ENCODE data around the gene ZSCAN22.
A peak's percentile ranks its signal among the peaks of the same experiment; 100 is the strongest.
"Not testable (repeated sequence)": the region's sequence is repeated elsewhere in the genome, so short reads cannot be mapped to it uniquely, and the experiment has no call there.

The ZSCAN22 gene

DNA sequence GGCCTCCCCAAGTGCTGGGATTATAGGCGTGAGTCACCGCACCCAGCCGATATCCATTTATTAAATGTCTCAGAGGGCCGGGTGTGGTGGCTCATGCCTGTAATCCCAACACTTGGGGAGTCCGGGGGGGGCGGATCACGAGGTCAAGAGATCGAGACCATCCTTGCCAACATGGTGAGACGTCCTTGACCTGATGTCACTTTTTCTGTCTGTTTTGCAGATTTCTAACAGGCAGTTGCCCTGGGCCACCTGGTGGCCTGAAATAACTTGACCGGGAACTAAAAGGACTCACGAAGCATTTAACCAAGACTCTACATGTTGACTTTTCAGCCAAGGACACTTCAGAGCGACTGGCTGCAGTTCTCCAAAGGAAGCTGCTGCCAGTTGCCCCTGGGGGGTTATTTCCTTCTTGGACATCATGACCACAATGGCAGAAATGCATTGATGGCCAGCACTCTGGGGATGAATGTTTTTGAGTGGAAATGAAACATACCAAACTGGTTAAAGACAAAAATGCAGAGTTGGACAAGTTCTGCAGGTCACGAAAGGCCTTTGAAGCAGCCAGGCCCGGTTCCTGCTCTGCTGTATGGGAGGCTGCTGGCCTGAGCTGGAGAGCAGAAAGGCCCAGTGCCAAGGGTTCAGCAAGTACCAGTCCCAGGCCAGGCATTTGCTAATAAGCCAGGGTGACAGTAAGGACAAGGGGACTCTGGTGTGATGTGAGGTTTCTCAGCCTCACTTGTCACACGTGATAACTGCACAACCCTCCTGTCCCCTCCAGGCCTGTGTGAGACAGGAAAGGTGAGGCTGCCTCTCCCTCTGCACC, 45.7 kb downstream of the ZSCAN22 start:
- DNase-seq (ENCODE audit: low read depth in 2 of 2) = no peak

DNA sequence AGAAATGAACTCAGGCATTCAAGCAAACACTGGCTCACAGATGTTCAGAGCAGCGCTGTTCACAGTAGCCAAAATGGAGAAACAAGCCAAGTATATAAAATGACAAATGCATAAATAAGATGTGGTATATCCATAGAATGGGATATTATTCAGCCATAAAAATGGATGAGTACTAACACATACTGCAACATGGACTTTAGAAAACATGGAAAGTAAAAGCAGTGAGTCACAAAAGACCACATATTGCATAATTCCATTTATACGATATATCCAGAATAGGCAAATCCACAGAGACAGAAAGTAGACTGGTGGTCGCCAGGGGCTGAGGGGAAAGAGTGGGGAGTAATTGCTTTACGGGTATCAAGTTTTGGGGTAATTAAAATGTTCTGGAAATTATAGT, 47.4 kb downstream of the ZSCAN22 start:
- no peak for DNase-seq (ENCODE audit: low read depth in 2 of 2)

DNA sequence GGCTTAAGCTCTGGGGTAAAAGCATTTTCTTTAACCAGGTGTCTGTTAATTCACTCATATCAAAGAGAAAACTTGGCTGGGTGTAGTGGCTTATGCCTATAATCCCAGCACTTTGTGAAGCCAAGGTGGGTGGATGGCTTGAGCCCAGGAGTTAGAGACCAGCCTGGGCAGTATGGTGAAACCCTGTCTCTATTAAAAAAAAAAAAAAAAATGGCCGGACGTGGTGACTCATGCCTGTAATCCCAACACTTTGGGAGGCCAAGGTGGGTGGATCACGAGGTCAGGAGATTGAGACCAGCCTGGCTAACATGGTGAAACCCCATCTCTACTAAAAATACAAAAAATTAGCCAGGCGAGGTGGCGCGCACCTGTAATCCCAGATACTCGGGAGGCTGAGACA, 49.9 kb downstream of the ZSCAN22 start:
- not testable (repeated sequence) for DNase-seq (ENCODE audit: low read depth in 2 of 2)

DNA sequence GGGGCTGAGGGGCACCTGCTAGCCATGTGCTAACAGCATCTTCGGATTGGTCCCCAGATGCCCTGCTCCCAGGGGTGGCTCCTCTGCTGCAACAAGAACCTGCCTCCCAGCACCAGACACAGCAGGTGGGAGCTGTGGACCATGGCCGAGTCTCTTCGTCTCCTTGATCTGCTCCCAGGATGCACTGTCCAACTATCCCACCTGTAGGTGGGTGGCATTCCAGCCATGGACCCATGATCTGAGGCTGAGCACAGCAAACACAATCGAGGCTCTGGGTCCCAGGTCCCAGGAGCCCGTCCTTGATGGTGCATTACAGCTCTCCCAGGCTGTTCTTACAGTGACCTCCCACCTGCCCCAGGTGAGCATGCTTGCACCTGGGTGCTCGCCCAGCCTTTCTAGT, 52.5 kb downstream of the ZSCAN22 start:
- no peak for DNase-seq (ENCODE audit: low read depth in 2 of 2)

DNA sequence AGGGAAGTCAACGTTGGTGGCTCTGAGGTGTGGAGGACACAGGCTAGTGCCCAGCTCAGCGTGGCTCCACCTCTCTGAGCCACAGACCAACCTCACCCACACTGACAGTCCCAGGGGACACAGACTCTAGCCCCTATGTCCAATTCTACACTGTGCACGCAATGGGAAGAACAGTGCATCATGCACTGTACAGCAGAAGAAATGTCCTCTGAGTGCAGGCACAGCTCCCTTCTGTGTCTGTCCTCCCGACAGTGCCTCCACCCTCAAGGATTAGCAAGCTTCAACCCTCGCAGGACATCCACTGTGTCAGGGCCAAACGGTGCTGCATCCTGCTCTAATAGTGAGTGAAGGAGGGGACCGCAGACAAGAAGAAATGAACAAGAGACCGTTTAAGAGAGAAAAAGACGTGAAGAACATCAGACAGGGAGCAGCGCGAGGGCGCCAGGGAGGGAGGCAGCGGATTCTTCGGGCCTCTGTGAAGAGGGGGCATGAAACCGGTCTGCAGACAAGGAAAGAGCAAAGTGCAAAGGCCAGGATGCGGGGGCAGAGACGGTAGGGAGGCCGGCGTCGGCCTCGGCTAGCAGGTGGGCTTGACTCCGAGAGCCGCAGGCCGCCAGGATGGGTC, 53.4 kb downstream of the ZSCAN22 start:
- no peak for DNase-seq (ENCODE audit: low read depth in 2 of 2)

DNA sequence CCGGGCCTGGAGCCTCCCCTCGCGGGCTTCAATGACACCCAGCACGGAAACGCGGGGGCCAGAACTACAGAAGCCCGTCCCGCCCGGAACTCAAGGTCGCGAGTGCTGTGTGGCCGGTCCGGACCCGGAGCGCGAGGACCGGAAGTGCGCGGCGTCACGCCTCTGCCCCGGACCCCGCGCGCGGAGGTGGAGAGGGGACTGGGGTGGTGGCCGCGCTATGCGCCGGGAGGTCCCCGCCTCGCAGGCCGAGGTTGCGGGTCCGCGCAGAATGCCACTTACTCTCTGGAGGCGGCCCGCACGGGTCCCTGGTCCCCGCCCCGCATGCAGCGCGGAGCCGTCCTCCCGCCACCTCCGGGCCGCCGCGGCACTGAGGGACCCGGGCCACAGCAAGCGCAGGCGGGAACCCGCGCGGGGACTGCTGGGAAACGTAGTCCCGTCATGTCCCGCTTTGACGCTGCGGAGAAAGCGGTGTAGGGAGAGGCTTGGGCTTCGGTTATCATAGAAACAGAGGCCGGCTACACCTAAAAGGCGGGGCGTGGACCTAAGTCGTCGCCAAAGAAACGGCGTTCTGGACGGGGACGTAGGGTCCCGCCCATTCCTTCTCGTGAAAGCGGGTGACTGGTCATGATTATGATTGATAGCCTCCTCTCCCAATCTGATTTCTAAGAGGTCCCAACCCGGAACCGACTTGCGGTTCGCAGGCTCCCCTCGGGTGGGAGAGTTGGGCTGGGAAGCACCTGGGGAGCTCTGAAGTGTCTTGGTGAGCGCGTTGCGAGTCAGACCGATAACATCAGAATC, 54.1 kb downstream of the ZSCAN22 start, which contains the start of gene ZNF837:
Gene ZNF837, minus strand, starts transcription at position 369 of the 798 bp plus-strand sequence. CDS start 11,698 bp downstream, outside the sequence.
- peak; percentile 90 to 99 for DNase-seq (ENCODE audit: low read depth in 2 of 2)

DNA sequence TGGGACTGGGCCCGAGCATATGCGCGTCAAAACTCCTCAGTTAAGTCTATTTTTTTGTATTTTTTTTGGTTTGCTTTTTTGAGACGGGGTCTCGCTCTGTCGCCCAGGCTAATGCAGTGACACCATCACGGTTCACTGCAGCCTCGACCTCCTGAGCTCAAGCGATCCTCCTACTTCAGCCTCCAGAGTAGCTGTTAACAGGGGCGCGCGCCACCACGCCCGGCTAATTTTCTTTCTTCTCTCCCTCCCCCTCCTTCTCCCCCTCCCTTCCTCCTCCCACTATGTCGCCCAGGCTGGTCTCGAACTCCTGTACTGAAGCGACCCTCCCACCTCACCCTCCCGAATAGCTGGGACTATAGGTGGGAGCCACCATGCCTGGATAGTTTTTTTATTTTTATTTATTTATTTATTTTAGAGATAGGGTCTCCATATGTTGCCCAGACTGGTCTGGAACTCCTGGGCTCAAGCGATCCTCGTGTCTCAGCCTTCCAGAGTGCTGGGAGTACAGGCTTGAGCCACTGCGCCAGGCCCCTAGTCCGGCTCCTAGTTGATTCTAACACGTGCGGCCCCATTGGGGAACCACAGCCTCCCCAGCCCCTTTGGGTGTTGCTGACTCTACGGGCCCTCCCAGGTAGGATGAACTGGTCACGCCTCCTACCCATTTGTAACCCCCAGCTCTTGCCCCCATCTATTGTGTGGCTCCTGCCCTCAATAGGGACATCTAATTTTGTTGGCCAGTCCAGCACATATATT, 54.8 kb downstream of the ZSCAN22 start:
- DNase-seq (ENCODE audit: low read depth in 2 of 2) = no peak

DNA sequence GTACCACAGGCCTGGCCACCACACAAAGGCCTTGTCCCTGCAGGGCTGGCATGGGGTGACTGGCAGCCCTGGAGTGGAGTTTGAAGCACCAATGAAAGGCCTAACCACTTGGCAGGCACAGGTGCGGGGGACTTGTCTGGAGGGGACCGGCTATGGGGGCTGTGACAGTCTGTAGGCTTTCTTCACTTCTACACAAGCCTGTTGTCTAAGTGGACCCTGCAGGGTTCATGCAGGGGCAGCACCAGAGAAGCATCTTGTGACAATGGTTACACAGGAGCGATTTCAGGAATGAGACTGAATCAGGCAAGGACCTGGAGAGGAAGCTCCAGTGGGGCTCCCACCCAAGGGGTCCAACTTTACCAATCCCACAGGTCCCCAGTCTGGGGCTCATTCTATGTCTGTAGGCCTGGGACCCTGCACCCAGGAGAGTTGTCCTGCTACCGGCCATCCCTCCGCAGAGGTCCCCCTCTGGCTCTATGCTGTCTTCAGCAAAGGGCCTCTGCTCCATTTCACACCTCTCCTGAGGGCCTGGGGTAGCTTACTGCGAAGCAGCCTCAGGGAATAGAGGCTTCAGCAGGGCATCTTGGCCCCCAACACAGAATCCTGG, 56.3 kb downstream of the ZSCAN22 start:
- DNase-seq (ENCODE audit: low read depth in 2 of 2) = no peak

DNA sequence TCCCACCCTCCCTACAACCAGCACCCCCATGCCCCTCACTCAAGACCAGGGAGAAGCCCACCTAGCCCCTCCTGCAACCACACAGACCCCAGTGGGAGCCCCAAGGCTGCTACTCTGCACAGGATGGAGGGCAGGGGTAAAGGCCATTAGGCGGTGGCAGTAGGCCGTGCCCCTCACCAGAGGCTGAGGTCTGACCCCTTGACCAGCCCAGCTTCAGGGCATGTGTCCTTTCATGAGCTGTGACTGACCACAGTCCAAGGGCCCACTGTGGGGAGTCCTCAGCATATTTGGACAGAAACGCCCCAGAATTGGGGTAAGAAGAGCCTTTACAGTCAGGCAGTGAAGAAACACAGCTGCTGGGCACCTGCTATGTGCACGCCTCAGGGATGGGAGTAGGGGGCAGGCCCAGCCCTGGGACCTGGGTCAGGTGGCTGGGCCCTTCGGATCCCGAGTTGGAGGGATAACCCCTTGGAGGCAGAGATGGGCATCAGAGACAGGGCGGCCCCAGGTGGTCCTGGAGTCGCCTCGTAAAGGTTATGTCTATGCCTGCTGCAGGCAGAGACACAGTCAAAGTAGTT, 58.6 kb downstream of the ZSCAN22 start:
- no peak for DNase-seq (ENCODE audit: low read depth in 2 of 2)

DNA sequence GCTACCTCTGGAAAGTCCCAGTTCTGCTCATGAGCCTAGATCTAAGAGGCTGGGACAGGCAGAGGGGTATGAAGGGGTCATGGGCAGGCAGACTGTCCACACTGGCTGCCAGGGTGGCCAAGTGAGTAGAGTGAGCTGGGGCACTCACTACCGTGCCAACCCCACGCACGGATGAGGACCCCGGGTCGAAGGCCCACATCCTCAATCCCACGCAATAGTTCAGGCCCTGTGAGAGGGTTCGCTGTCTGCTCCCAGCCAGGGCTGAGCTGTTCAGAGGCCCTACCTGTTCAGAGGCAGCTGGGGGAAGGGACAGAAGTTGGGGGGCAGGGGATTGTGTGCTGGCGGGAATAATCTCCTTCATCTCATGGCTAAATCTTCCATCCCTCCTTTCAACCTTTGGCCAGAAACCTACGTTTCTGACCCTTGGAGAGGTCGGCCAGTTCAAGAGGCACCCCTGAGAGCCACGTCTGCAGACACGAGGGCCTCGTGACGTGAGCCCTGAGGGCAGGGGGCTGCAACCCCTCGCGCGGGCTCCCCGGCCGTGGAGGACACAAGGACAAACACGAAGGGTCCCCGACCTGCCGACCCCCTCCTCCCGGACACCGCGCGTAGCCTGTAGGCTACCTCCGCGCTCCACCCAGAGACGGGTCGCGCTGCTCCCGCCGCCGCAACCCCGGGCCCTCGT, 59.2 kb downstream of the ZSCAN22 start:
- DNase-seq (ENCODE audit: low read depth in 2 of 2) = no peak

DNA sequence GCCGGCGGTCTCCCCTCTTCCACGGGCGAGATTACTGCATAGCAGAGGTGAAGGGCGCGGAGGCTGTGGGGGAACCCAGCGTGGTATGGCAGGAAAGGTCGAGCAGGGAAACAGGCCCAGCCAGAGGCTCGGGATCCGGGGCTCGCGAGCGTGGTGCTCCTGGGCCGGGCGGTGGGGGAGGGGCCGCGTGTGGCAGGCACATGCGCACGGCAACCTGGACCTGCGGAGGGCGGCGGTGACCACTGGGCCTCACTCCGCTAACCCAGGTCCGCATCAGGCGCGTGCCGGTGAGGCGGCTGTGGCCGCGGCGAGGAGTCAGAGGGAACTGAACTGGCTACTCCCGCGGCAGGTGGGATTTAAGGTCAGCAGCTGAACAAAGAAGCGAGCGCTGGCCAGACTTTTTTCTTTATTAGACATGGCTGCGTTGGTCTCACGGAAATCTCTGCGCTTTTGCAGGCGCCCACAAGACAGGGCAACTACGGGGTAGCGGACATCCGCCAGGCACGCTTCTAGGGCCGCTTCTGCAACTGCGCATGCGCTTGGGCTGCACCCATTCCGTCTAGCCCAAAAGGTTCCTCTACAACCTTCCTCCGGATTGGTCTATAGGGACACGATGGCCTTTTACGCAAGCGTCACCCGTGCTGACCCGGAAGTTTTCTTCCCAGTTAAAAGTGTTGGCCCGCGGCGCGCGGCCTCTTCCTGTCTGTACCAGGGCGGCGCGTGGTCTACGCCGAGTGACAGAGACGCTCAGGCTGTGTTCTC, 60.0 kb downstream of the ZSCAN22 start, which contains the start of gene RPS5:
Gene RPS5, plus strand, starts transcription at position 694 of the 762 bp plus-strand sequence. CDS start 869 bp downstream, outside the sequence.
- DNase-seq (ENCODE audit: low read depth in 2 of 2) = peak; percentile 92 to 95

DNA sequence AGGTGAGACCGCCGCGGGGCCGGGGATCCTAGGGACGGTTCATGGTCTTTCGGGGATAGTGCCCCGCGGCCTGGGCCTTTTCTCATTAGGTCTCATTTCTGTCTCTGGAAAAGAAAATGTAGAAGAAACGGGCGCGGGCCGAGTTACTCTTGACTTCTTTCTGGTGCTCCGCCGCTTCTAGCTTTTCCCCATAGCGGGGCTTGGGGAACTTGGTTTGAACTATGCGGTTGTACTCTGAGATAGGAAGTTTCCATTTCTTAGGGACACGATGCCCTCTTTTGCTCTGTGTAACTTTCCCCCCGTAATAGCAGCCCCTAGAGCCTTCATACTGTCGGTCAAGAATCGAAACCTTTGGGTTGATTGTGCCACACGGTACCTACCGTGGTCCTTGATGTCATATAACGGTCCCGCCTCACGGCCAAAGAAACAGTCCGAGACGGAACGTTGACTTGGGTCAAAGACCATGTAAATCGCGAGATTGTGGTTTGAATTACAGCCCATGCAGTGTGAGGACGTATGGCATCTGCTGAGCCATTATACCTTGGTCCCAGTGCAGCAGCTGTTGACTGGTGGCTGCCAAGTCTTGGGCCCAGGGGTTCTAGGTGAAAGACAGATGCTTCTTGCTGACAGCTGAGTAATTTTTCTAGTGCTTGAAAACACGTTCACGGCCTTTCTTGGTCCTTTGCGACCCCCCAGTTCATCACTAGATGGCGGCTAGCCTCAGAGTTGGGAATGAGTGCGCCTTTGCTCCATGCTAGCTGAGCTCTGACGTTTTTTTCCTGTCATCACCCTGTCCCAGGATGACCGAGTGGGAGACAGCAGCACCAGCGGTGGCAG, 60.8 kb downstream of the ZSCAN22 start:
- no peak for DNase-seq (ENCODE audit: low read depth in 2 of 2)

DNA sequence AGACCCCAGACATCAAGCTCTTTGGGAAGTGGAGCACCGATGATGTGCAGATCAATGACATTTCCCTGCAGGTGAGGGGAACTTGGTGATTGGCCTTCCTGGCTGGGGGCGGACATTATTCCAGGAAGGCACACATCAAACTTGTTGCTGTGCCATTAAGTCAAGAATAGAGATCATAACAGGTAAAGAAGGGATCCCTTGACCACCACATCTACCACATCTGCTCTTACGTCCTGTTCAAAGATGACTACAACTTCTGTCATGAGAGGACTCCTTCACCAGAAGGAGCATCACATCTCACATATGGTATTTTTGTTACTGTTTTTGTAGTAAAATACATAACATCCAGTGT, 61.4 kb downstream of the ZSCAN22 start:
- DNase-seq (ENCODE audit: low read depth in 2 of 2) = no peak

All from activated CD8-positive, alpha-beta memory T cell treated with anti-CD3 and anti-CD28 coated beads for 4 hours (primary cell).